ENCODE measurements around the gene NOTCH4. TPM values are rescaled to one million over a fixed set of nuclear protein-coding genes. Genes with fewer than 3 reads are reported as not detected.

The NOTCH4 gene
- total and polyA plus RNA-seq, 9 of the 15 experiments (the other 6 are each of a cell fraction or from before 2014, with no cell fraction given) = 0.24 to 4.3 (median 1.7) TPM

DNA sequence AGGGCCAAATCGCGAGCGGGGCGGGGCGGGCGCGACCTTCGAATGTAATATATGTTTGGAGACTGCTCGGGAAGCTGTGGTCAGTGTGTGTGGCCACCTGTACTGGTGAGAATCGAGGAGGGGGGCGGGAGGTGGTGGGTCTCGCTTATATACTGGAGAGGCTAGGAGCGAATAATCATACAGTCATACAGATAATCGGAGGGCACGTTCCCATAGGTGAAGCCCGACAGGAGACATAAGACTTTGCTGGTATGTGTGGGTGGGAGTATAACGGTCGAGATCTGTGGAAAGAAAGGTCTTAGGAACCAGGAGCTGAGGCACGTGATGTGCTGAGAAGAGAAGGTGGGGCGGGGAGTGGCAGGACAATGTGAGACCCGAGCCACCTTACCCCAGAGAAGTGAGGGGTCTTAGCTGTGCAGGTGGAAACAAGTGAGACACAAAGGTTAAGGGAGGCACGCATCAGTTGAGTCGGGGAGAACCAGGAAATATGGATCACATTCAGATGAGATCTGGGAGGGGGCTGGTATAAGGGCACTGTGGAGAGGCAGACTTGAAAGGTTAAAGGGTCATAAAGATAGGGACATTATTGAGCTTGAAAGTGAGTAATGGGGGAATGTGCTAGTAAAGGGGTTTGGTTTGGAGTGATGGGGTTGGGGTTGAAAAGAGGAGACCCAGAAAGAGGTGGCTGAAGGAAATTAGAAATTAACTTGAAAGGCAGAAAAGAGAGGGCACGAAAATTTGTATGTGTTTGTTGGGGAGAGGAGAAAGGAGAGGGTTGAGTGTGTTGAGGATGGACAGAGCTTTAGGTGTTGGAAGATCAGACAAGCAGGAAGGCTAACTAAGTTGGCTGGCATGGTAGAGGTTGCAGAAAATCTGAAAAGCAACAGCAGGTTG, 45.1 kb downstream of the NOTCH4 start (continued):
- TF ChIP-seq, protein P1, sequence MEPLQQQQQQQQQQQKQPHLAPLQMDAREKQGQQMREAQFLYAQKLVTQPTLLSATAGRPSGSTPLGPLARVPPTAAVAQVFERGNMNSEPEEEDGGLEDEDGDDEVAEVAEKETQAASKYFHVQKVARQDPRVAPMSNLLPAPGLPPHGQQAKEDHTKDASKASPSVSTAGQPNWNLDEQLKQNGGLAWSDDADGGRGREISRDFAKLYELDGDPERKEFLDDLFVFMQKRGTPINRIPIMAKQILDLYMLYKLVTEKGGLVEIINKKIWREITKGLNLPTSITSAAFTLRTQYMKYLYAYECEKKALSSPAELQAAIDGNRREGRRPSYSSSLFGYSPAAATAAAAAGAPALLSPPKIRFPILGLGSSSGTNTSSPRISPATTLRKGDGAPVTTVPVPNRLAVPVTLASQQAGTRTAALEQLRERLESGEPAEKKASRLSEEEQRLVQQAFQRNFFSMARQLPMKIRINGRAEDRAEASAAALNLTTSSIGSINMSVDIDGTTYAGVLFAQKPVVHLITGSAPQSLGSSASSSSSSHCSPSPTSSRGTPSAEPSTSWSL (CRISPR knock-in tag; IDR thresholded peaks at IDR 0.05; ENCODE audit: borderline replicate concordance) = no peak
- TF ChIP-seq ZNF41 (CRISPR knock-in tag; conservative IDR thresholded peaks at IDR 0.05) (no peak), SPI1 (IDR thresholded peaks at IDR 0.05; ENCODE audit: borderline replicate concordance, low read depth, low read length) (no peak), PHF8 (IDR thresholded peaks at IDR 0.05; ENCODE audit: borderline replicate concordance, low read length) (0 out of 2 replicates have a peak, but pooled peaks have one; percentile 27), KDM4B (IDR thresholded peaks at IDR 0.05; ENCODE audit: borderline replicate concordance in 2 of 2, low read depth in 1 of 2) (no peak), SRSF7 (optimal IDR thresholded peaks at IDR 0.05; ENCODE audit: low read depth, low read length) (no peak), TSC22D4 (tag; IDR thresholded peaks at IDR 0.05) (no peak), NONO (IDR thresholded peaks at IDR 0.05; ENCODE audit: low read depth in 2 of 2, low read length in 1 of 2) (0 out of 4 replicates have a peak, but pooled peaks of 1 of the 2 experiments have one; percentile 18), OTX1 (CRISPR knock-in tag; IDR thresholded peaks at IDR 0.05) (no peak), SMARCA5 (IDR thresholded peaks at IDR 0.05) (no peak), ZNF212 (CRISPR knock-in tag; IDR thresholded peaks at IDR 0.05) (no peak), CHD4 (IDR thresholded peaks at IDR 0.05; ENCODE audit: insufficient read depth, insufficient replicate concordance, low read depth, low read length, poor library complexity, severe bottlenecking) (no peak)
- TF ChIP-seq, protein P2, sequence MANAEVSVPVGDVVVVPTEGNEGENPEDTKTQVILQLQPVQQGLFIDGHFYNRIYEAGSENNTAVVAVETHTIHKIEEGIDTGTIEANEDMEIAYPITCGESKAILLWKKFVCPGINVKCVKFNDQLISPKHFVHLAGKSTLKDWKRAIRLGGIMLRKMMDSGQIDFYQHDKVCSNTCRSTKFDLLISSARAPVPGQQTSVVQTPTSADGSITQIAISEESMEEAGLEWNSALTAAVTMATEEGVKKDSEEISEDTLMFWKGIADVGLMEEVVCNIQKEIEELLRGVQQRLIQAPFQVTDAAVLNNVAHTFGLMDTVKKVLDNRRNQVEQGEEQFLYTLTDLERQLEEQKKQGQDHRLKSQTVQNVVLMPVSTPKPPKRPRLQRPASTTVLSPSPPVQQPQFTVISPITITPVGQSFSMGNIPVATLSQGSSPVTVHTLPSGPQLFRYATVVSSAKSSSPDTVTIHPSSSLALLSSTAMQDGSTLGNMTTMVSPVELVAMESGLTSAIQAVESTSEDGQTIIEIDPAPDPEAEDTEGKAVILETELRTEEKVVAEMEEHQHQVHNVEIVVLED (CRISPR knock-in tag; IDR thresholded peaks at IDR 0.05) = no peak
- TF ChIP-seq, protein P3, sequence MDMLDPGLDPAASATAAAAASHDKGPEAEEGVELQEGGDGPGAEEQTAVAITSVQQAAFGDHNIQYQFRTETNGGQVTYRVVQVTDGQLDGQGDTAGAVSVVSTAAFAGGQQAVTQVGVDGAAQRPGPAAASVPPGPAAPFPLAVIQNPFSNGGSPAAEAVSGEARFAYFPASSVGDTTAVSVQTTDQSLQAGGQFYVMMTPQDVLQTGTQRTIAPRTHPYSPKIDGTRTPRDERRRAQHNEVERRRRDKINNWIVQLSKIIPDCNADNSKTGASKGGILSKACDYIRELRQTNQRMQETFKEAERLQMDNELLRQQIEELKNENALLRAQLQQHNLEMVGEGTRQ (CRISPR knock-in tag; IDR thresholded peaks at IDR 0.05) = peak; percentile 78
- TF ChIP-seq, protein P4, sequence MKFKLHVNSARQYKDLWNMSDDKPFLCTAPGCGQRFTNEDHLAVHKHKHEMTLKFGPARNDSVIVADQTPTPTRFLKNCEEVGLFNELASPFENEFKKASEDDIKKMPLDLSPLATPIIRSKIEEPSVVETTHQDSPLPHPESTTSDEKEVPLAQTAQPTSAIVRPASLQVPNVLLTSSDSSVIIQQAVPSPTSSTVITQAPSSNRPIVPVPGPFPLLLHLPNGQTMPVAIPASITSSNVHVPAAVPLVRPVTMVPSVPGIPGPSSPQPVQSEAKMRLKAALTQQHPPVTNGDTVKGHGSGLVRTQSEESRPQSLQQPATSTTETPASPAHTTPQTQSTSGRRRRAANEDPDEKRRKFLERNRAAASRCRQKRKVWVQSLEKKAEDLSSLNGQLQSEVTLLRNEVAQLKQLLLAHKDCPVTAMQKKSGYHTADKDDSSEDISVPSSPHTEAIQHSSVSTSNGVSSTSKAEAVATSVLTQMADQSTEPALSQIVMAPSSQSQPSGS (CRISPR knock-in tag; IDR thresholded peaks at IDR 0.05) = no peak
- TF ChIP-seq, protein P5, sequence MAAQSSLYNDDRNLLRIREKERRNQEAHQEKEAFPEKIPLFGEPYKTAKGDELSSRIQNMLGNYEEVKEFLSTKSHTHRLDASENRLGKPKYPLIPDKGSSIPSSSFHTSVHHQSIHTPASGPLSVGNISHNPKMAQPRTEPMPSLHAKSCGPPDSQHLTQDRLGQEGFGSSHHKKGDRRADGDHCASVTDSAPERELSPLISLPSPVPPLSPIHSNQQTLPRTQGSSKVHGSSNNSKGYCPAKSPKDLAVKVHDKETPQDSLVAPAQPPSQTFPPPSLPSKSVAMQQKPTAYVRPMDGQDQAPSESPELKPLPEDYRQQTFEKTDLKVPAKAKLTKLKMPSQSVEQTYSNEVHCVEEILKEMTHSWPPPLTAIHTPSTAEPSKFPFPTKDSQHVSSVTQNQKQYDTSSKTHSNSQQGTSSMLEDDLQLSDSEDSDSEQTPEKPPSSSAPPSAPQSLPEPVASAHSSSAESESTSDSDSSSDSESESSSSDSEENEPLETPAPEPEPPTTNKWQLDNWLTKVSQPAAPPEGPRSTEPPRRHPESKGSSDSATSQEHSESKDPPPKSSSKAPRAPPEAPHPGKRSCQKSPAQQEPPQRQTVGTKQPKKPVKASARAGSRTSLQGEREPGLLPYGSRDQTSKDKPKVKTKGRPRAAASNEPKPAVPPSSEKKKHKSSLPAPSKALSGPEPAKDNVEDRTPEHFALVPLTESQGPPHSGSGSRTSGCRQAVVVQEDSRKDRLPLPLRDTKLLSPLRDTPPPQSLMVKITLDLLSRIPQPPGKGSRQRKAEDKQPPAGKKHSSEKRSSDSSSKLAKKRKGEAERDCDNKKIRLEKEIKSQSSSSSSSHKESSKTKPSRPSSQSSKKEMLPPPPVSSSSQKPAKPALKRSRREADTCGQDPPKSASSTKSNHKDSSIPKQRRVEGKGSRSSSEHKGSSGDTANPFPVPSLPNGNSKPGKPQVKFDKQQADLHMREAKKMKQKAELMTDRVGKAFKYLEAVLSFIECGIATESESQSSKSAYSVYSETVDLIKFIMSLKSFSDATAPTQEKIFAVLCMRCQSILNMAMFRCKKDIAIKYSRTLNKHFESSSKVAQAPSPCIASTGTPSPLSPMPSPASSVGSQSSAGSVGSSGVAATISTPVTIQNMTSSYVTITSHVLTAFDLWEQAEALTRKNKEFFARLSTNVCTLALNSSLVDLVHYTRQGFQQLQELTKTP (IDR thresholded peaks at IDR 0.05; ENCODE audit: low read depth in 1 of 2, partially characterized antibody in 2 of 2) = peak in 1 of 2 experiments; percentile 17

Measured in K562 (cell line).